ENCODE results near the gene ASB15. TPM values are rescaled to one million over a fixed set of nuclear protein-coding genes. Genes with fewer than 3 reads are reported as not detected.
"Not testable (repeated sequence)": the region's sequence is repeated elsewhere in the genome, so short reads cannot be mapped to it uniquely, and the experiment has no call there.

Gene ASB15
- total and polyA plus RNA-seq, 2 experiments from 2014 or later, result not detected

GRCh38 chr7:123633553-123633952 lies 31.9 kb downstream of the ASB15 start:
- H3K9ac ChIP-seq, result no peak overlapping the region
- 44 to 45% methylated on average over 7 of the region's 7 CpGs for WGBS, 2 experiments (ENCODE audit: low coverage in 1 of 2, low lambda C conversion rate in 2 of 2, missing lambda C conversion rate in 2 of 2)
- H2AFZ ChIP-seq, result no peak overlapping the region
- no peak overlapping the region for H3K4me3 ChIP-seq
- H4K20me1 ChIP-seq (ENCODE audit: insufficient read depth), result no peaks in the 10 kb centered on the region
- H3K27me3 ChIP-seq (replicated peaks; ENCODE audit: insufficient read depth), result no peaks in the 10 kb centered on the region
- peak overlapping the region; percentile 16; the same call in 1 of the 2 replicates for H3K27ac ChIP-seq
- in situ Hi-C loops (cut with MboI), result loop anchor here (10.0 kb wide), 1 partner anchor 231 kb away; no protein-coding TSS in a partner anchor
- no peaks in the 10 kb centered on the region for H3K9me3 ChIP-seq (ENCODE audit: low read depth)
- H3K4me1 ChIP-seq (ENCODE audit: insufficient read depth), result peaks cover 17% of the 10 kb centered on the region
- no peaks in the 10 kb centered on the region for H3K36me3 ChIP-seq (ENCODE audit: low read depth)
- H3K79me2 ChIP-seq (ENCODE audit: insufficient read depth), result no peaks in the 10 kb centered on the region
- no peaks in the 10 kb centered on the region for H3K9me2 ChIP-seq (ENCODE audit: insufficient read depth)
- H3F3A ChIP-seq (ENCODE audit: insufficient read depth), result peaks cover 10% of the 10 kb centered on the region; the same call in 1 of the 2 replicates
- H3K4me2 ChIP-seq (ENCODE audit: unreplicated experiment), result peak overlapping the region; percentile 33
- peak; percentile 77 for DNase-seq
- no peak for TF ChIP-seq EZH2 (IDR thresholded peaks at IDR 0.05; ENCODE audit: insufficient read depth, poor library complexity, severe bottlenecking)
- TF ChIP-seq EZH2phosphoT487 (IDR thresholded peaks at IDR 0.05; ENCODE audit: insufficient read depth, low read depth), result no peak

GRCh38 chr7:123634011-123634573 lies 32.5 kb downstream of the ASB15 start:
- H3K79me2 ChIP-seq (ENCODE audit: insufficient read depth); H2AFZ ChIP-seq; H4K20me1 ChIP-seq (ENCODE audit: insufficient read depth); H3K36me3 ChIP-seq (ENCODE audit: low read depth); H3K9me2 ChIP-seq (ENCODE audit: insufficient read depth); DNase-seq; H3K27me3 ChIP-seq (replicated peaks; ENCODE audit: insufficient read depth); H3K9ac ChIP-seq; H3K4me3 ChIP-seq; H3K9me3 ChIP-seq (ENCODE audit: low read depth): not testable (repeated sequence)
- H3F3A ChIP-seq (ENCODE audit: insufficient read depth), result peaks cover 10% of the 10 kb centered on the region; the same call in 1 of the 2 replicates
- WGBS, 2 experiments (ENCODE audit: low coverage in 1 of 2, low lambda C conversion rate in 2 of 2, missing lambda C conversion rate in 2 of 2), result 71 to 84% methylated on average over 2 of the region's 2 CpGs
- H3K27ac ChIP-seq, result 0 out of 2 replicates have a peak overlapping the region, but pooled peaks have one; percentile 16
- in situ Hi-C loops (cut with MboI), result loop anchor here (10.0 kb wide), 1 partner anchor 231 kb away; no protein-coding TSS in a partner anchor
- H3K4me1 ChIP-seq (ENCODE audit: insufficient read depth), result peaks cover 17% of the 10 kb centered on the region
- H3K4me2 ChIP-seq (ENCODE audit: unreplicated experiment), result peak overlapping the region; percentile 33

GRCh38 chr7:123635551-123636359 lies 34.1 kb downstream of the ASB15 start:
- no peak for TF ChIP-seq EZH2phosphoT487 (IDR thresholded peaks at IDR 0.05; ENCODE audit: insufficient read depth, low read depth)
- no peak for TF ChIP-seq EZH2 (IDR thresholded peaks at IDR 0.05; ENCODE audit: insufficient read depth, poor library complexity, severe bottlenecking)
- Histone ChIP-seq H3K4me1 (ENCODE audit: insufficient read depth) (peaks cover 17% of the 10 kb centered on the region), H2AFZ (no peak overlapping the region), H3K27me3 (replicated peaks; ENCODE audit: insufficient read depth) (no peaks in the 10 kb centered on the region), H3K36me3 (ENCODE audit: low read depth) (no peaks in the 10 kb centered on the region), H3K27ac (no peak overlapping the region), H3K9ac (no peak overlapping the region), H4K20me1 (ENCODE audit: insufficient read depth) (no peaks in the 10 kb centered on the region), H3K79me2 (ENCODE audit: insufficient read depth) (no peaks in the 10 kb centered on the region), H3K4me2 (ENCODE audit: unreplicated experiment) (no peak overlapping the region), H3F3A (ENCODE audit: insufficient read depth) (peaks cover 10% of the 10 kb centered on the region; the same call in 1 of the 2 replicates), H3K9me2 (ENCODE audit: insufficient read depth) (no peaks in the 10 kb centered on the region), H3K9me3 (ENCODE audit: low read depth) (no peaks in the 10 kb centered on the region), H3K4me3 (no peak overlapping the region)
- WGBS, 2 experiments (ENCODE audit: low coverage in 1 of 2, low lambda C conversion rate in 2 of 2, missing lambda C conversion rate in 2 of 2), result 43 to 44% methylated on average over 4 of the region's 4 CpGs
- in situ Hi-C loops (cut with MboI), result loop anchor here (10.0 kb wide), 1 partner anchor 229 kb away; no protein-coding TSS in a partner anchor
- peak; percentile 75 for DNase-seq

GRCh38 chr7:123637203-123637602 lies 35.6 kb downstream of the ASB15 start:
- in situ Hi-C loops (cut with MboI), result loop anchor here (10.0 kb wide), 1 partner anchor 228 kb away; no protein-coding TSS in a partner anchor

More at GRCh38 chr7:123637203-123637602, 35.6 kb downstream of the ASB15 start:
- Histone ChIP-seq H3K9me3 (ENCODE audit: low read depth) (no peaks in the 10 kb centered on the region), H4K20me1 (ENCODE audit: insufficient read depth) (no peaks in the 10 kb centered on the region), H3K79me2 (ENCODE audit: insufficient read depth) (no peaks in the 10 kb centered on the region), H3K36me3 (ENCODE audit: low read depth) (no peaks in the 10 kb centered on the region), H3K4me1 (ENCODE audit: insufficient read depth) (peaks cover 17% of the 10 kb centered on the region), H3K27ac (no peak overlapping the region), H3F3A (ENCODE audit: insufficient read depth) (peaks cover 10% of the 10 kb centered on the region; the same call in 1 of the 2 replicates), H3K27me3 (replicated peaks; ENCODE audit: insufficient read depth) (no peaks in the 10 kb centered on the region), H2AFZ (no peak overlapping the region), H3K9ac (no peak overlapping the region), H3K4me2 (ENCODE audit: unreplicated experiment) (no peak overlapping the region), H3K9me2 (ENCODE audit: insufficient read depth) (no peaks in the 10 kb centered on the region), H3K4me3 (no peak overlapping the region)
- DNase-seq, result no peak
- WGBS, 2 experiments (ENCODE audit: low coverage in 1 of 2, low lambda C conversion rate in 2 of 2, missing lambda C conversion rate in 2 of 2), result 60 to 62% methylated on average over 3 of the region's 3 CpGs
- TF ChIP-seq EZH2phosphoT487 (IDR thresholded peaks at IDR 0.05; ENCODE audit: insufficient read depth, low read depth) (no peak), EZH2 (IDR thresholded peaks at IDR 0.05; ENCODE audit: insufficient read depth, poor library complexity, severe bottlenecking) (no peak)
